Bronchial epithelial cell (primary cell): ENCODE data around the gene POMT1. TPM values are rescaled to one million over a fixed set of nuclear protein-coding genes. Genes with fewer than 3 reads are reported as not detected.
A peak's percentile ranks its signal among the peaks of the same experiment; 100 is the strongest.

Source experiments
- DNase-seq: peaks from one replicate; pipeline ENCODE4 v3.0.0-alpha.2; 2010; ENCODE audit warnings: low read depth
- FAIRE-seq: peaks from 2 replicates; lab custom pipeline; 2011; peaks lifted over from hg19 to GRCh38; lab: Jason Lieb, UNC
- H3K27me3 ChIP-seq: 2 replicates; pipeline ENCODE4 v1.5.1; 2011; ENCODE audit warnings: low read length; ENCODE audit not compliant: control insufficient read depth, insufficient read depth
- H3K36me3 ChIP-seq: 2 replicates; pipeline ENCODE4 v1.5.1; 2011; ENCODE audit warnings: low read length; ENCODE audit not compliant: control insufficient read depth, insufficient read depth
- H3K4me3 ChIP-seq: 2 replicates; pipeline ENCODE4 v1.5.1; 2011; ENCODE audit warnings: mild to moderate bottlenecking, low read depth, low read length, control low read depth
- total RNA-seq: library from RNA; depleted of rRNA; stranded (reverse); fragments of >200 nt; gene quantifications from 2 replicates; pipeline ENCODE4 v1.2.1, GENCODE V29; 2014
- TF ChIP-seq, protein P1 (sequence below): IDR thresholded peaks from 2 replicates; pipeline ENCODE4 v1.5.1; 2011; ENCODE audit warnings: mild to moderate bottlenecking, moderate library complexity, low read length, control low read depth, inconsistent platforms; ENCODE audit not compliant: insufficient read depth, severe bottlenecking

POMT1 gene
- total RNA-seq, 1 donor from 2014 or later, result 13.7 TPM

DNA sequence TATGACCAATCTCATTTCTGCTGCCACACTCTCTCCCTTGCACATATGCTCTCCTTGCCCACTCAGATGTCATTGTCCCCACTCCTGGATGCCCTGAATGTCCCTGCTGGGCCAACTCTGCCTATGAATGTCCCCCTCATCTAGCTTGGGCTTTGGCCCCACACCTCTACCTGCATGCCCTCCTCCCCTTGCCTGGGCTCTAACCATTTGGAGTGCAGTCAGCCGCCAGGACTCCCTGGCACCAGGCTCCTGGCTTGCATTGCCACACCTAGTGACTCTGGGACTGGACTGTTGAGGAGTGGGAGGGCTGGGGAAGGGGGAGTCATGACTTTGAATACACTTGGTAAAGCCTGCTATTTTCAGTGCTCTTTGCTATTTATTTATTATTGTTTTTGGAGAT is 41.6 kb upstream of the POMT1 start:
- FAIRE-seq, result no peak
- no peak for DNase-seq
- TF ChIP-seq, protein P1, sequence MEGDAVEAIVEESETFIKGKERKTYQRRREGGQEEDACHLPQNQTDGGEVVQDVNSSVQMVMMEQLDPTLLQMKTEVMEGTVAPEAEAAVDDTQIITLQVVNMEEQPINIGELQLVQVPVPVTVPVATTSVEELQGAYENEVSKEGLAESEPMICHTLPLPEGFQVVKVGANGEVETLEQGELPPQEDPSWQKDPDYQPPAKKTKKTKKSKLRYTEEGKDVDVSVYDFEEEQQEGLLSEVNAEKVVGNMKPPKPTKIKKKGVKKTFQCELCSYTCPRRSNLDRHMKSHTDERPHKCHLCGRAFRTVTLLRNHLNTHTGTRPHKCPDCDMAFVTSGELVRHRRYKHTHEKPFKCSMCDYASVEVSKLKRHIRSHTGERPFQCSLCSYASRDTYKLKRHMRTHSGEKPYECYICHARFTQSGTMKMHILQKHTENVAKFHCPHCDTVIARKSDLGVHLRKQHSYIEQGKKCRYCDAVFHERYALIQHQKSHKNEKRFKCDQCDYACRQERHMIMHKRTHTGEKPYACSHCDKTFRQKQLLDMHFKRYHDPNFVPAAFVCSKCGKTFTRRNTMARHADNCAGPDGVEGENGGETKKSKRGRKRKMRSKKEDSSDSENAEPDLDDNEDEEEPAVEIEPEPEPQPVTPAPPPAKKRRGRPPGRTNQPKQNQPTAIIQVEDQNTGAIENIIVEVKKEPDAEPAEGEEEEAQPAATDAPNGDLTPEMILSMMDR, result no peak
- Histone ChIP-seq H3K36me3 (peaks cover 25% of the 10 kb centered on the region), H3K4me3 (no peak overlapping the region), H3K27me3 (no peaks in the 10 kb centered on the region)

DNA sequence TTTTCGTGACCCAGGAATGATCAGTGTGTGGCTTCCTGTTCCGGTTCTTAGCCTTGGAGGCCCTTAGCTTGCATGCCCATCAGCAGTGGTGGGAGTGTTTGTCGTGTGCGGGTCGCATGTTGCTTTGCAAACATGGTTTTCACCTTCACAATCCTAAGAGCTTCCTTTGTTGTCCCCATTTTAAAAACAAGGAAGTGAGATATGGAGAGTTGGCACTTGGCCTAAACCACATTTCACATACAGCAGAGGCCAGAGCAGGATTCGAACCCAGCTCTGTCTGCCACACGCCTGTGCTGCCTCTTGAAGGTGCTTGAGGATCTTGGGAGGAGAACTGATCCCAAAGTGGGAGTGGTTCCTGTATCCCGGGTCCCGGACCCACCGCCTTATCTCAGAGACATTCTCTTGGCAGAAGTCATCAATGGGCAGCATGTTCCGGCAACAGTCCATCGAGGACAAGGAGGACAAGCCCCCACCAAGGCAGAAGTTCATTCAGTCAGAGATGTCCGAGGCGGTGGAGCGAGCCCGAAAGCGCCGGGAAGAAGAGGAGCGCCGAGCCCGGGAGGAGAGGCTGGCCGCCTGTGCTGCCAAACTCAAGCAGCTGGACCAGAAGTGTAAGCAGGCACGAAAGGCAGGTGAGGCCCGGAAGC is 38.2 kb upstream of the POMT1 start:
- DNase-seq (no peak), FAIRE-seq (no peak)
- H3K4me3 ChIP-seq, result no peak overlapping the region
- peaks cover 31% of the 10 kb centered on the region for H3K36me3 ChIP-seq
- TF ChIP-seq, protein P1, result no peak
- no peaks in the 10 kb centered on the region for H3K27me3 ChIP-seq

DNA sequence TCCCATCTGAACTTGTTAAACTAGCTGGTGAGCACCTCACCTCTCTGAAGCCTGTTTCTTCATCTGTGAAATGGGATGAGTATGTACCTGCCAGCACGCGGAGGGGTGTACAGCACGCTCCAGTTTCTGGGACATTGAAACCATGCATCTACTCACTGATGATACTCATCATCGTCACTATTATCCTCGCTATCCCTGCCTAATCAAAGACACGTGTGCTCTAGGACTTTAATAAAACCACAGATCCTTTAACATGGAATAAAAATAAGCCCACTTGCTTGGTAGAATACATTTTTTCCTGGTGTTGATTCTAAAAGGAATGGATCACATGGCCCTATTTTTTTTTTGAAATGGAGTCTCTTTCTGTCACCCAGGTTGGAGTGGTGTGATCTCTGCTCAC is 37.3 kb upstream of the POMT1 start:
- TF ChIP-seq, protein P1, result no peak
- Histone ChIP-seq H3K4me3 (no peak overlapping the region), H3K36me3 (peaks cover 35% of the 10 kb centered on the region), H3K27me3 (no peaks in the 10 kb centered on the region)
- FAIRE-seq, result no peak
- no peak for DNase-seq

DNA sequence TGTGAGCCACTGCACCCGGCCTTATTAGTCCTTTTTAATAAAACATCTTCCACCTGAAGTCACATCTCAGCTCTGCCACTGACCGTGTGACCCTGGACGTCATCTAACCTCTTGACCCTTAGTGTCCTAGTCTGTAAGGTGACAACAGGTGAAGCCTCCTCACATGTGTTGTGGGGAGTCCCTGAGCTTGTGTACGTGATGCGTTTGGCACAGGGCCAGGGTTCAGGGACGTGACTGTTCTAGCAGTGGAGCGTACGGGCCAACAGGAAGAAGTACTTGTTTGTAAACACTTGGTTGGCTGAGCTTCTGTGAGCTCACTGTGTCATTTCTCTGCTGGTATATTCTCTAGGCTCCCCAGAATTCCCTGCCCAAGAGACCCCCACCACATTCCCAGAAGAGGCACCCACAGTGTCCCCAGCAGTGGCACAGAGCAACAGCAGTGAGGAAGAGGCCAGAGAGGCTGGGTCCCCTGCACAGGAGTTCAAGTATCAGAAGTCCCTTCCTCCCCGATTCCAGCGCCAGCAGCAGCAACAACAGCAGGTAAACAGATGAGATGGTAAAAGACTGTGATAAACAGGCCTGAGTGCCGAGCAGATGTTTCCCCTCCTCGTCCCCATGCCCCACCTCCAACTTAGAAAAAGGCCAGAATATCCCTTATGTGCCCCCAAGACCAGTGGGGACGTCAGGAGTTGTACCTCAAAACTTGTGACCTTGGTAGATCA is 35.3 kb upstream of the POMT1 start:
- H3K36me3 ChIP-seq, result peaks cover 36% of the 10 kb centered on the region
- FAIRE-seq, result no peak

DNA sequence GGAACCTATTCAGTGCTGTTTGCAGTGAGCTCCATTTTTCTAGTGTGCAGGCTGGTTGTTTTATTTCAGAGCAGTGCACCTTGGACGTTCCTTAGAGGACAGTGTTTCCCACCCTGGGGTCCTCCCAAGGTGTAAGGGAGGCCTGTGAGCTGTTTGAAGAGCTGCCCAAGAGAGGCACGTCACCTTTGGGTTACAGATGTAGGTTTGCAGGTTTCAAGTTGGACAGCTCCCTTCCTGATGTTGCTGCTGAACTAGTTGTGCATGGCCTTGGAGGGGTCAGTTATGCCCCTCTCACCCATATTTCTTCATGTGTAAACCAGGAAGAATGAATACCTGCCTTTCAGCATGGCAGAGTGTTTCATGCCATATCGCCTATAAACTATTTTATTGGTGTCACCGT is 34.7 kb upstream of the POMT1 start:
- TF ChIP-seq, protein P1, result no peak
- Histone ChIP-seq H3K36me3 (peaks cover 36% of the 10 kb centered on the region), H3K27me3 (no peaks in the 10 kb centered on the region), H3K4me3 (no peak overlapping the region)
- FAIRE-seq, result peak; percentile 23
- DNase-seq, result no peak

More for the DNA sequence above, 35.3 kb upstream of the POMT1 start:
- no peak for DNase-seq
- TF ChIP-seq, protein P1, result no peak
- Histone ChIP-seq H3K27me3 (no peaks in the 10 kb centered on the region), H3K4me3 (no peak overlapping the region)
